Measurements from ENCODE around the gene DOK5.

DNA sequence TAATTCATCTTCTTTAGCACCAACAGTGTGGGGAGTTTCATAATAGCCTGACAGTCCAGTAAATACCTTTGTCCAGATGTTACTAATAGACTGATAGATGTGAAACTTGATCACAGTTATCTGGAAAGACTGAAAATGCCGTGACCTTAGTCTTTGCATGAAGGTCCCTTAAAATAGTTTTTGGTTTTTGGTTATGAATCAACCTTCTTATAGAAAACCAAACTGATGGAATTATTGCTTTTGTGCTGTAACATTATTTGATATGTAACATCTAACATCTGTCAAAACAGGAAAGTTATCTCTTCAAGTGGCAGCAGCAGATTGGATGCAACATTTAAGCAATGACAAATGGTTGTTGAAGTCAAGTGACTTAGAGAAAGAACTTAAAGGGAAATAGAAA lies 190.4 kb downstream of the DOK5 start:
- TF ChIP-seq, protein P1, sequence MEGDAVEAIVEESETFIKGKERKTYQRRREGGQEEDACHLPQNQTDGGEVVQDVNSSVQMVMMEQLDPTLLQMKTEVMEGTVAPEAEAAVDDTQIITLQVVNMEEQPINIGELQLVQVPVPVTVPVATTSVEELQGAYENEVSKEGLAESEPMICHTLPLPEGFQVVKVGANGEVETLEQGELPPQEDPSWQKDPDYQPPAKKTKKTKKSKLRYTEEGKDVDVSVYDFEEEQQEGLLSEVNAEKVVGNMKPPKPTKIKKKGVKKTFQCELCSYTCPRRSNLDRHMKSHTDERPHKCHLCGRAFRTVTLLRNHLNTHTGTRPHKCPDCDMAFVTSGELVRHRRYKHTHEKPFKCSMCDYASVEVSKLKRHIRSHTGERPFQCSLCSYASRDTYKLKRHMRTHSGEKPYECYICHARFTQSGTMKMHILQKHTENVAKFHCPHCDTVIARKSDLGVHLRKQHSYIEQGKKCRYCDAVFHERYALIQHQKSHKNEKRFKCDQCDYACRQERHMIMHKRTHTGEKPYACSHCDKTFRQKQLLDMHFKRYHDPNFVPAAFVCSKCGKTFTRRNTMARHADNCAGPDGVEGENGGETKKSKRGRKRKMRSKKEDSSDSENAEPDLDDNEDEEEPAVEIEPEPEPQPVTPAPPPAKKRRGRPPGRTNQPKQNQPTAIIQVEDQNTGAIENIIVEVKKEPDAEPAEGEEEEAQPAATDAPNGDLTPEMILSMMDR (IDR thresholded peaks at IDR 0.05), result no peak
- no peak for TF ChIP-seq POLR2A (IDR thresholded peaks at IDR 0.05)

All from adrenal gland (tissue), 5 donors.